Measurements from ENCODE around the gene NEAT1. TPM values are rescaled to one million over a fixed set of nuclear protein-coding genes. Genes with fewer than 3 reads are reported as not detected.
"Not testable (repeated sequence)": the region's sequence is repeated elsewhere in the genome, so short reads cannot be mapped to it uniquely, and the experiment has no call there.

NEAT1 gene
- total RNA-seq, 4 donors from 2014 or later, result 195 to 1,623 (median 652) TPM

- Histone ChIP-seq H3K4me3 (replicated peaks in 1 of 3) (peak overlapping the region in 2 of 3 donors; percentile 11 to 47), H3K9me3 (no peaks in the 10 kb centered on the region), H3K4me1 (peaks cover 32 to 48% of the 10 kb centered on the region in 2 donors), H3K36me3 (no peaks in the 10 kb centered on the region), H3K27ac (peak overlapping the region; percentile 86 to 95 (median 93)), H3K27me3 (no peaks in the 10 kb centered on the region)
- WGBS, 2 donors, result 5 to 13% methylated on average over 33 to 36 of the region's 47 CpGs
- intact Hi-C loops (cut with DNase I), result no loop called here
- TF ChIP-seq CTCF (IDR thresholded peaks at IDR 0.05) (peak in 1 of 6 experiments; percentile 19), POLR2A (IDR thresholded peaks at IDR 0.05) (peak in 1 of 2 donors; percentile 96)
- peak; percentile 91 for DNase-seq
Observed at GRCh38 chr11:65454696-65455456, 32.3 kb downstream of the NEAT1 start.

GRCh38 chr11:65456418-65456817, 33.8 kb downstream of the NEAT1 start:
- Histone ChIP-seq H3K4me1 (peaks cover 32 to 48% of the 10 kb centered on the region in 2 donors), H3K27ac (peak overlapping the region in 2 of 3 donors; percentile 18 to 75), H3K4me3 (replicated peaks in 1 of 3) (no peak overlapping the region), H3K27me3 (no peaks in the 10 kb centered on the region), H3K9me3 (no peaks in the 10 kb centered on the region), H3K36me3 (no peaks in the 10 kb centered on the region)
- 85 to 92% methylated on average over 3 of the region's 3 CpGs for WGBS, 2 donors
- DNase-seq, result no peak
- no peak for TF ChIP-seq CTCF (IDR thresholded peaks at IDR 0.05)
- no peak for TF ChIP-seq POLR2A (IDR thresholded peaks at IDR 0.05)
- intact Hi-C loops (cut with DNase I), result no loop called here

GRCh38 chr11:65459552-65459951, 37.0 kb downstream of the NEAT1 start:
- Histone ChIP-seq H3K27me3 (no peaks in the 10 kb centered on the region), H3K9me3 (no peaks in the 10 kb centered on the region), H3K36me3 (no peaks in the 10 kb centered on the region), H3K4me1 (peaks cover 16 to 25% of the 10 kb centered on the region in 2 donors), H3K27ac (no peak overlapping the region), H3K4me3 (replicated peaks in 1 of 3) (no peak overlapping the region)
- DNase-seq, result no peak
- intact Hi-C loops (cut with DNase I), result no loop called here
- no peak for TF ChIP-seq CTCF (IDR thresholded peaks at IDR 0.05)
- no peak for TF ChIP-seq POLR2A (IDR thresholded peaks at IDR 0.05)
- 87 to 89% methylated on average over 7 of the region's 7 CpGs for WGBS, 2 donors

GRCh38 chr11:65465471-65465870, 42.9 kb downstream of the NEAT1 start:
- H3K9me3 ChIP-seq; DNase-seq; H3K4me3 ChIP-seq (replicated peaks in 1 of 3); H3K36me3 ChIP-seq; H3K27me3 ChIP-seq; H3K27ac ChIP-seq: not testable (repeated sequence)
- WGBS, 2 donors, result 90 to 94% methylated on average over 18 of the region's 18 CpGs
- intact Hi-C loops (cut with DNase I), result loop anchor here (5.0 to 10.0 kb wide), 2 partner anchors 47 to 101 kb away; no protein-coding TSS in a partner anchor
- peaks cover 3 to 30% of the 10 kb centered on the region in 2 donors for H3K4me1 ChIP-seq

- not testable (repeated sequence) for H3K27me3 ChIP-seq; H3K9me3 ChIP-seq; H3K4me3 ChIP-seq (replicated peaks in 1 of 3); H3K36me3 ChIP-seq; DNase-seq
- intact Hi-C loops (cut with DNase I), result loop anchor here (5.0 to 10.0 kb wide), 2 partner anchors 45 to 103 kb away; no protein-coding TSS in a partner anchor
- WGBS, 2 donors, result 84 to 98% methylated on average over 6 of the region's 6 CpGs
- Histone ChIP-seq H3K4me1 (peaks cover 14 to 46% of the 10 kb centered on the region in 2 donors), H3K27ac (peak overlapping the region in 1 of 3 donors; percentile 22)
Observed at GRCh38 chr11:65467306-65467705, 44.7 kb downstream of the NEAT1 start.

- 7 to 9% methylated on average over 3 of the region's 3 CpGs for WGBS, 2 donors
- peaks cover 25 to 60% of the 10 kb centered on the region in 2 donors for H3K4me1 ChIP-seq
- intact Hi-C loops (cut with DNase I), result loop anchor here (5.0 to 10.0 kb wide), 2 partner anchors 43 to 104 kb away; no protein-coding TSS in a partner anchor
- no peaks in the 10 kb centered on the region for H3K9me3 ChIP-seq
- H3K27ac ChIP-seq, result peak overlapping the region; percentile 13 to 100 (median 53)
- no peak overlapping the region for H3K4me3 ChIP-seq (replicated peaks in 1 of 3)
- no peaks in the 10 kb centered on the region for H3K27me3 ChIP-seq
- peak; percentile 88 to 91 for DNase-seq
- no peak for TF ChIP-seq POLR2A (IDR thresholded peaks at IDR 0.05)
- peak; percentile 33 to 92 (median 80) for TF ChIP-seq CTCF (IDR thresholded peaks at IDR 0.05)
- H3K36me3 ChIP-seq, result no peaks in the 10 kb centered on the region
Observed at GRCh38 chr11:65468874-65469333, 46.3 kb downstream of the NEAT1 start.

All from thyroid gland (tissue), 4 donors.